Dermis blood vessel endothelial cell (primary cell): ENCODE measurements around the gene MOCS3. TPM values are rescaled to one million over a fixed set of nuclear protein-coding genes. Genes with fewer than 3 reads are reported as not detected.
"Not testable (repeated sequence)": the region's sequence is repeated elsewhere in the genome, so short reads cannot be mapped to it uniquely, and the experiment has no call there.

ENCODE experiments used
- DNase-seq: peaks from one replicate; pipeline ENCODE4 v3.0.0; 2010
- total RNA-seq: library from RNA; depleted of rRNA; stranded (reverse); fragments of >200 nt; gene quantifications from 2 replicates; pipeline ENCODE4 v1.2.3, GENCODE V29; 2014

MOCS3 gene
- total RNA-seq, 1 donor from 2014 or later, result 9.2 TPM

DNA sequence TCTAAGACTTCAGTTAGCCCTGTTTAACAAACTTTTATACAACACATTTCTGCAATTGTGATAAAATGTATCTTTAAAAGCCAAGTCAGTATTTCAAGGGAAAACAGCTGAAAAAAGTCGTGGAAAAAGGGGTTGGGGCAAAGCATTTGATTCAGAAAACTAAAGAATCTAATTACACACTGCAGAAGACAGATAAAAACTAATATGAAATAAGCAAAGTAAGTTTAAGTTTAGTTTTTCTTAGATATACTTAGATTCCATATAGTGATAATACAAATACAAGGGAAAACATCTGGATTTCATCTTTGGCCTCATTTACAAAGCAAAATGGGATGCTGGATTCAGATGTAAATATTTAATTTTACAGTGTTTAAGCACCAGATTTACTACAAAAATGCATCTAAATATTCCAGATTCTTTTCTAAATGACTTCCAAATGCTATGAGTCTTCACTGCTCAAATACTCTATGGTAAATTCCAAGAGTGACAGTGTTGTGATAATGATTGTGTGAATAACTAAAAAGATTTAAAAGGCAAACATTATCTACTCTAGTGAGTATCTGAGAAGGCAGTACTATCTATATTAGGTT, 25.8 kb upstream of the MOCS3 start:
- no peak for DNase-seq

GRCh38 chr20:50933589-50933988, 25.0 kb upstream of the MOCS3 start:
- no peak for DNase-seq

DNA sequence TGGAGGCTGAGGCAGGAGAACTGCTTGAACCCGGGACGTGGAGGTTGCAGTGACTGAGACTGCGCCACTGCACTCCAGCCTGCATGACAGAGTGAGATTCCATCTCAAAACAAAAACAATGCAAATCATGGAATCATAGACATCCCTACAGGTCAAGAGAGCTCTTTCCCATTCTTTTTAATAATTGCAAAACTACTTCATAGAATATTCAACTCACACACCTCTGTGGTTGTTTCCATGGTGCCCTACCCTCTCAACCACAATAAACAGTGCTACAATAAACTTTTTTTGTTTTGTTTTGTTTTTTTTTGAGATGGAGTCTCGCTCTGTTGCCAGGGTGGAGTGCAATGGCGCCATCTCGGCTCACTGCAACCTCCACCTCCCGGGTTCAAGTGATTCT, 15.5 kb upstream of the MOCS3 start:
- DNase-seq, result no peak

- DNase-seq, result no peak
Measured at GRCh38 chr20:50948132-50948785, 10.4 kb upstream of the MOCS3 start.

DNA sequence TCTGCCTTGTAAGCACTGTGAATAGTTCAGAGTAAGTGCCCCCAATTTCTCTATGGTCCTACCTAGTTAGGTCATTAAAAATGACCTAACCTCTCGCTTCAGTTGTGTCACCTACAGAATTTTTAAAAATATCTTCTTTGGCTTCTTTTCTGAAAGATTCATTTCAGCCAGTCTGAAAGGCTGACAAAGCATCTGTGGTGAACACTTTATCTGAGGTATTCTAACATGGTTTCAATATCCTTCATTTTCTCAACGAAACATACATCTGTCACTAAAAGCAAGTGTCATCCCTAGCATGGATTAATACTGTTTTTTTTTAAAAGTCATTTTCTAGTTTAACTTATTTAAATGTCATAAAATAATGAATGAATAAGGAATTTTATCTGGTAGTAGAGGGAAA, 5.4 kb upstream of the MOCS3 start:
- DNase-seq, result no peak

DNA sequence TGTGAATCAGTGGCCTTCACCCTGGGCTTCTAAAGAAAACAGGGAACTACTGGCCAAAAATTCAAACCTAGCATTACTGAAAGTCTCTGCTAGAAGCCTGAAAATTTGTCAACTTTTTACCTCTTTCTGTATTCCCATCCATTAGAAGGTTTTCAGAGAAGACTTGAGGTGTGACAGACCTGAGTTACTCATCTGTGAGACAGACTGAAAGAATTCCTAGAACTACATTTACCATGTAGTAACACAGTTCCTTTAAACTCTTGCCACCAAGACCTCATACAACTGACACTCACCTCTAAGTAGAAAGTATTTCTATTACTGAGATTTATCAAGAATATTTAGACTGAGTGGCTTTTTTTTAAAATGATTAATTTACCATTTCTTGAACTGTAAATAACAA, 4.8 kb upstream of the MOCS3 start:
- no peak for DNase-seq

- DNase-seq, result peak; percentile 5
Measured at GRCh38 chr20:50957276-50957675, 1.3 kb upstream of the MOCS3 start.

GRCh38 chr20:50957798-50958614, 612 bp upstream of the MOCS3 start, which contains the start of gene DPM1:
Gene DPM1 (minus strand): TSS chr20:50958532. CDS start chr20:50958523, 9 bp downstream.
- peak; percentile 95 for DNase-seq

DNA sequence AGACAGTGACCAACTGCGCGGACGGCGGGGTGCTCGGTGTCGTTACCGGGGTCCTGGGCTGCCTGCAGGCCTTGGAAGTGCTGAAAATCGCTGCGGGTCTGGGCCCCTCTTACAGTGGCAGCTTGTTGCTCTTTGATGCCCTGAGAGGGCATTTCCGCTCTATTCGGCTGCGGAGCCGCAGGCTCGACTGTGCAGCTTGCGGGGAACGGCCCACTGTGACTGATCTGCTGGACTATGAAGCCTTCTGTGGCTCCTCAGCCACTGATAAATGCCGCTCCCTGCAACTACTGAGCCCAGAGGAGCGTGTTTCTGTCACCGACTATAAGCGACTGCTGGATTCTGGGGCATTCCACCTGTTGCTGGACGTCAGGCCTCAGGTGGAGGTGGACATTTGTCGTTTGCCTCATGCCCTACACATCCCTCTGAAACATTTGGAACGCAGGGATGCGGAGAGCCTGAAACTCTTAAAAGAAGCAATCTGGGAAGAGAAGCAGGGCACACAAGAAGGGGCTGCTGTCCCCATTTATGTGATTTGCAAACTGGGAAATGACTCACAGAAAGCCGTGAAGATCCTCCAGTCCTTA, 1.0 kb downstream of the MOCS3 start:
- no peak for DNase-seq

- no peak for DNase-seq
Measured at GRCh38 chr20:50967586-50967985, 9.0 kb downstream of the MOCS3 start.

GRCh38 chr20:50968289-50968688, 9.7 kb downstream of the MOCS3 start:
- DNase-seq, result no peak

- DNase-seq, result no peak
Measured at GRCh38 chr20:50969435-50969834, 10.8 kb downstream of the MOCS3 start.

GRCh38 chr20:50969912-50970311, 11.3 kb downstream of the MOCS3 start:
- no peak for DNase-seq

GRCh38 chr20:50975701-50976330, 17.2 kb downstream of the MOCS3 start:
- DNase-seq, result no peak

- no peak for DNase-seq
Measured at GRCh38 chr20:50977066-50978021, 18.7 kb downstream of the MOCS3 start.

DNA sequence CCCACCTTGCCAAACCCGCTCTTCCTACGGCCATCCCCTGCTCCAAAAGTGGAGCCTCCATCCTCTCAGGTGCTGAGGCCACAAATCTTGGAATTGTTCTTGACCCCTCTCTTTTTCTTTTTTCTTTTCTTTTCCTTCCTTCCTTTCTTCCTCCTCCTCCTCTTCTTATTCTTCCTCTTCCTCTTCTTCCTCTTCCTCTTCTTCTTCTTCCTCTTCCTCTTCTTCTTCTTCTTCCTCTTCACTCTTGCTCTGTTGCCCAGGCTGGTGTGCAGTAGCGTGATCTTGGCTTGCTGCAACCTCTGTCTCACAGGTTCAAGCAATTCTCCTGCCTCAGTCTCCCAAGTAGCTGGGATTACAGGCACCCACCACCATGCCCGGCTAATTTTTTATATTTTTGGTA, 19.9 kb downstream of the MOCS3 start:
- DNase-seq, result not testable (repeated sequence)

DNA sequence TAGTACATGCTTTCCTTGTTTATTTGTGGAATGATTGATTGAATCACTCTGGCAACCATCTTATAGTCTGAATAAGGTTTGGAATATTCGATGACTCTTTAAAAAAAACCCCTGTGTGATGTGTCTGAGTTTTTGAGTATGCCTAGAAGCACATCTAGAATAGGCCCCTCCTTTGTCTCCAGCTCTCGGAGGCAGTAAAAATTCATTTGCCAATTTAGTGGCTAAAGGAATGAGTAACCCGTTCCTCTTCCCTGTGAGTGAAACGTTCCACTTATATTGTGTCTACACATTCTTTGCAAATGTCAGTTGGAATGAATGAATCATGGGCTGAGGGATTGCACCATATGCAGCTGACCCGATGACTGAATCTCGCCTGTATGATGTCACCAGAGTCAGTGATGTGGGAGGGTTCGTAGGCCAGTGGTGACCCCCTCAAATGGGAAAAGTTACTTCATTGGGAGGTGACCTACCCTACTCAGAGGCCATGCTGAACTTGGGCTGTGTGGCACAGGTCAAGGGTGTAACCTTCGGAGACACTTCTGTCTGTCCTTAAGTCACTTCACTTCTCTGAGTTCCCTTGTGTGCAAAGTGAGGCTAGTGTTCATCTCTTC, 21.6 kb downstream of the MOCS3 start:
- DNase-seq, result peak; percentile 81

- DNase-seq, result peak; percentile 81
Measured at GRCh38 chr20:50980851-50981713, 22.5 kb downstream of the MOCS3 start.

DNA sequence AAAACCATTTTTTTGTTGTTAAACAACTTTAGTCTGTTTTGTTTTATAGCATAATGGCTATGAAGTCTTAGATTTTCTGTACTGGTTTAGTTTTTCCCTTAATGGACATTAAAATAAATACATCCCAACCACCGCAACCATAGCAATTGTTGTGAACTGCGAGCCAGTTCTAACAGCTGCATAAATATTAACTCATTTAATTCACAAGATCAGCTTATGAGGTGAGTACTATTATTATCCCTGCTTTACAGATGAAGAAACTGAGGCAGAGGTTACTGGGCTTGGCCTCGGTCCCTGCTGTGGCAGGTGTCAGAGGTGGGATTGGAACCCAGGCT, 23.1 kb downstream of the MOCS3 start:
- DNase-seq, result no peak

DNA sequence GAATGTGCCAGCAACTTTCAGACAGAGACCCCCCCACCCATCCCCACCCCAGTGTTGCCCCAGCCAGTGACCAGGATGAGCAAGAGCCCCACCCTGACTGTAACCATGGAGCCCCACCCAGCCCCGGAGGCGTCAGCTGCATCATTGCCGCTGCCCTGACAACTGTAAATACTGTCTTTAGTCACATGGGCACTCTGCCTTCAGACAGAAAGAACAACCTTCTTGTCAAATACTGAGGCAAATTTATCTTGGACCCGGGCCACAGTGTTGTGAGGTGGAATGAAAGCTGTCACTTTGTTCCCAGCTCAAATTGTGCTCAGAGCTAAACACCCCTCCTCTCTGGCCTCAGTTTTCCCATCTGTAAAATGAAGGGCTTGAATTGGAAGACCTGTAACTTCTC, 23.7 kb downstream of the MOCS3 start:
- peak; percentile 27 for DNase-seq
